DND-41 (cell line): Measurements from ENCODE around the gene RNF157.

ENCODE experiments used
- CTCF ChIP-seq: IDR thresholded peaks from 2 replicates; pipeline ENCODE4 v1.5.1; 2012; ENCODE audit warnings: borderline replicate concordance, low read length, moderate library complexity, mild to moderate bottlenecking; ENCODE audit not compliant: poor library complexity, severe bottlenecking; ENCODE audit errors: extremely low read depth
- EZH2 ChIP-seq: IDR thresholded peaks from 3 replicates; pipeline ENCODE4 v1.6.1; 2012; ENCODE audit warnings: borderline replicate concordance, low read depth, mild to moderate bottlenecking, moderate library complexity, low read length, inconsistent platforms; ENCODE audit not compliant: severe bottlenecking

DNA sequence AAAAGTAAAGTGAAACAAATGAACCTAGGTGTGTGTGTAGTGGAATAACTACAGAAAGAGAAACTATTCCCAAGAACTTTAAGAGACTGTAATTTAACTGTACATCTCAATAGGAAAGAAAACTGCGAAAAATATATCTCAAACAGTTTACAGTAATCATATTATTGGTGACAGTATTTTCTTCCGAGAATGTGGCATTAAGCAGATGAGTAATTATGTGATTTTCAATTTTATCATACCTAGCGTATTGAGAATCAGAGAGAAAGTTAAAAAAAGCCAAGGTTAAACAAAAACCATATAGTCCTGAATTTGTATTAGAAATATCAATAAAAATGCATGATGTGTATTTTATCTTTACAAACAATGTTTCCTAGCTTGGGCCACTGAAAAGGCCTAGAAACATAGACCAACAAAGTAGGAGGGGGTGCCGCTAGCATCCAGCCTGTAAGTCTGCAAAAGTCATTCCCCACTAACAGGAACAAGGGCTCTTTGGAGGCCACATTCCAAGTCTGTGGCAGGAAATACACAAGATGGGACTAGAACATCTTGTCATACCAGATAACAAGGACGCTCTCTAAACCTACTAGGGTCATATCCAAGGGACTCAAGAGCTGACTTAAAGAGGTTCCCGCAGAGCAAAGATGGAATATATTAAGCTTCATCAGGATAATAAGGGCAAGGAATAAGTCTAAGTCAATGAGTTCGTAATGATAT lies 20.5 kb downstream of the RNF157 start:
- TF ChIP-seq CTCF = no peak
- TF ChIP-seq EZH2 = no peak
